HG03025 (cell line): ENCODE data around the gene MAGI1.

Experiments
- ATAC-seq: cut with Tn5 transposase; IDR thresholded peaks from one replicate; pipeline ENCODE4 v1.9.1; 2021; ENCODE audit warnings: mild to moderate bottlenecking, moderate library complexity; ENCODE audit not compliant: unreplicated experiment, low FRiP score

Gene MAGI1

DNA sequence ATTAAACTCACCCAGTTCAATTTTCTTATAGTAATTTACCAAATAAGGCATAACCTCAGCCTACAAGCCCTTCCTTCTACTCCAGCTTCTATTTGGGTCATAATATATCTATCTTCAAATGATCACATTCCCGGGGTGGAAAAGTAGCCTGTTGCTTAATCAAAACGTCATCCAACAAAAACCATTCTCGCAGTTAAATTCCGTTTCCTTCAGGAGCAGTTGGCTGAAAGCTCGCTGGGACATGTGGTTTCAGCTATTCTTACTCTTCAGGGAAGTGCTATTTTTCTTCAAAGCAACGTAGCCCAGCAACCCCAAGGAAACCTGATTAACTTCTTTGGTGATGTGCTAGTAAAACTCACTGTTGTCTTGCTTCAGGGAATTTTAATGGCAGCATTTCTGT is 59.6 kb downstream of the MAGI1 start:
- no peak for ATAC-seq

DNA sequence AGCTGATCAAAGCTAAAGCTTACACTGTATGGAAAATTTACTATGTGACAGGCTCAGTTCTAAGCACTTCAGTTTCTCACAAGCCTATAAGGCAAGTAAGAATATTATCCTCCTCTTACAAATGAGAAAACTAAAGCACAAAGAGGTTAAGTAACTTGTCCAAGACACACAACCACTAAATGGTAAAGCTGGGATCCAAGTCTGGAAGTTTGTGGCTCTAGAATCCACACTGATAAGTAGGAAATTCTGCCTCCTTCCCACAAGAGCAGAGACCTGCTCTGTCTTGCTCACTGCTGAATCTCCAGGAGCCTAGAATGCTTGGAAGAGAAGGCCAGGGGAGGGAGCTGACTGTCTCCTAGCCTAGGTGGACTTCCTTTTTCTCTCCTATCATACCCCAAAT is 60.6 kb downstream of the MAGI1 start:
- no peak for ATAC-seq

DNA sequence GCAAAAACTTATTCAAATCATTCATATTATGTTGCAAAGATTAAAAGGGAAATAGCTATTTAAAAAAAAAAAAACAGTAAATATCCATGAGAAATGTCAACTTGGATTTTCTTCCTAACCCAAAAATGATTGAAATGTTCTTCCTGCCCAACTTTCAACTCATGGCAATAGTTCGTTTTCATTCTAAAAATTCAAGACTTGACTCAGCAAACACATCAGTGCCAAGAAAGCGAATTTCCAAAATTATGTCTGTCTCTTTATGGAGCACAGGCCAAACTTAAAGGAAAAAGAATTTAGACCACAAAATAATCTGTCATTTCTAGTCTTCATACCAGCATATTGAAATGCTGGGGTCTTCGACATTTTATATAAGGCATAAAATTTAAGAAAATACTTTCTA is 63.7 kb downstream of the MAGI1 start:
- no peak for ATAC-seq

DNA sequence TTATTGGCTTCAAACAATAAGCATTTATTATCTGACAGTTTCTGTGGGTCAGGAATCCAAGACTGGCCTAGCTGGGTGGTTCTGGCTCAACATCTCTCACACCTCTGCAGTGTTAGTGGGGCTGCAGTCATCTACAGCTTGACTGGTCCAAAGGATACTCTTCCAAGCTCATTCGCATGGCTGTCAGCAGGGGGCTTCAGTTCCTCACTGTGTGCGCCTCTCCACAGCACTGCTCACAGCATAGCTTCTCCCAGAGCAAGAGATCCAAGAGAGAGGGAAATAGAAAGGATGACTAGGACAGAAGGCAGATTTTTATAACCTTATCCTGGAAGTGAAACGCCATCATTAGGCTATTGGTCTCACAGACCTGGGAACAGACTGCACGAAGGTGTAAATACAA is 64.2 kb downstream of the MAGI1 start:
- ATAC-seq, result no peak

DNA sequence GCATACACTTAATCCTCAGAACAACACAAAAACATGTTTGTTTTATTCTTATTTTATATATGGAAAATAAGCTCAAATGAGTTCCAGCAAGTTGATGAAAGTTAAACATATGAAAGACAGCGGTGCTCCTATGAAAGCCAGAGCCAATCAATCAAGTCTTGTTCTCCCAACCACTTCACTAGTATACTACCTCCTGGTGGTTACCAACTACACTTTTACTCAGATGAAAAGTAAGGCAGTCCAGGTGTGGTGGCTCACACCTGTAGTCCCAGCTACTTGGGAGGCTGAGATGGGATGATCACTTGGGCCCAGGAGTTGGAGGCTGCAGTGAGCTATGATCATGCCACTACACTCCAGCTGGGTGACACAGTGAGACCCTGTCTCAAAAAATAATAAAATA is 66.0 kb downstream of the MAGI1 start:
- no peak for ATAC-seq

DNA sequence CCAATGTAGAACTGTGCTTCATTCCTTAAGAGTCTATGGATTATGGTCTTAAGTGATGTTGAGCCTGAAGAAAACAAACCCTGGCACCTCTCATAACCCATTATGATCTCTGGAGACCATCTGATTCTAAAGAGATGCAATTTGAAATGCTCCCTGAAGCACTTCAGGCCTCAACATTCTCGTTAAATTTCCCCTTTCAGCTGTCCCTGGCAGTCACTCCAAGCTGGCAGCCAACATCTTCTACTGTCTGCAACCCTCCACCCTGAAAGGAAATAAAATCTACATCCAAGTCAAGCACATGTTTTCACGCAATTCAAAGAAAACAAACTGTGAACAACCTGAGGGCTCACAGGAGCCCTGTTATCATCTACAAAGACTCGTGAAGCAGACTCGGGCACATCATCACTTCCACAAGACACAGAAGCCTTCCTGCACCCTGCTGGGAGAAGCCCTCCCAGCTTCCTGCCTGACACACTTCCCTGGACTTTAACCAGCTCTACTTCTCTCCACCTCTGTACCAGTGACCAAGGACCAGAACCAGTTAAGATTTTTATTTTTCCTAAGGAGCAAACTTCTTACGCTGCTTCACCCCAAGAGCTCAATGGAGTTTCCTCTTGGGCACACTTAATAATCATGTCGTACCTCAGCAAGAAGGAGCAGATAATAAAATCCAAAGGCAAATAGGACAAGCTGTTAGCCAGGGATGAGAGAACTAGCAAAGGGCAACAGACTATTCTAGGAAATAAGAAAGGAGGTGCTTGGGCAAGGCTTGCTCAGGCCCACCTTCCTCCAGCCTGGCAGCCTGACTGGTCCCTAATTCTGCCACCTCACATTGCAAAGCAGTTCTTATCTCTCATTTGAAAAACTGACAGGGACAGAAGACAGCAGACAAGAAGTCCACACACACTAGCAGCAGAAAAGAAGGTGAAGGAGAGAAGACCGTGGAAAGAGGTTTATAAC is 67.1 kb downstream of the MAGI1 start:
- no peak for ATAC-seq

DNA sequence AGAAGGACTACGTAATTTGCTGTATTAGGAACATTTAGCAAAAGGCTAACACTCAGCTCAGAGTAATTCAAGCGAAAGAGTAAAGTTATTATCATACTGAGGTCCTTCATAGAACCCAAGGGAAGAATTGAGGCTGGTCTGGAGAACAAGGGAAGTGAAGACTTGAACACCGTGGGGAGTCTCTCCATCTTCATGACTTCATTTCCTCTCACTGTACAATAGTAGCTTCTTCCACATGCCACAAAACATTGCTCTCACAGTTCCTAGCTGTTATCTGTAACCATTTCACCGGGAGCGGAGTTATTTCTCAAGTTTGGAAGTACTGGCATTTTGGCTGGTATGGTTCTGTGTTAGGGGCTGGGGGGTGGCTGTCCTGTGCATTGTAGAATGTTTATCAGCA is 69.7 kb downstream of the MAGI1 start:
- ATAC-seq, result no peak

DNA sequence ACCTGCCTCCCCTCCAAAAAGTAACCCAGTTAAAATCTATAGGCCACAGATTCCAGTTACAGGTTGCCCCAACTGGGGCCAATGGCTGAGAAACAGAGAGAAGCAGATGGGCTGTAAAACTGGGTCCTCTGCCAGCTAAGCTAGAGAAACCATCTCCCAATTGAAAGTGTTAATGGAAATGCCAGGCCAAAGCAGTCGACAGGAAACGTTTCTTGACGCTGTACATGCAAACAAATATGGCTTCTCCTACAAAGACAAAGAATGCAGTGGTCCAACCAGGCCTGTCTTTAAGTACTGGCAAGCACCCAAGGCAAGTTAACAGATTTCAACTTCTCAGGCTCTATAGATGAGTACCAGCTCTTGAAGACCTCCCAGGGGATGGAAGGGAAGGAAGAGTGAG is 71.3 kb downstream of the MAGI1 start:
- no peak for ATAC-seq

DNA sequence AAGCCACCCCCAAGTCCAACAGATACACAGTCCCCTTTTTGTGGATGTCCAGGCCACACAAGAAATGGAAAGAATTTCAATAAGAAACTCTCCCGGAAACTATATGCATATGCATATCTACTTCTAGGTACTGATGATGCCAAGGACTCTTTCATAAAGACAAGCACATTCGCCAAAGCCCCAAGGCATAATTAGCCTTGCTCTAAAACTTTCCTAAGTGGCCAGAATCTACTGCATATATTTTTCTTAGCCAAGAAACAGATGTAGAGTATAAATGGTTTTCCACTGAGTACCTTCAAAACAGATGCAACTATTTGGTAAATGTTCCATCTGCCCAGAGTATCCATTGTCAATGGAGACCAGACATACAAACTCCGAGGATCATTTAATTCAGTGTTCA is 73.9 kb downstream of the MAGI1 start:
- no peak for ATAC-seq

DNA sequence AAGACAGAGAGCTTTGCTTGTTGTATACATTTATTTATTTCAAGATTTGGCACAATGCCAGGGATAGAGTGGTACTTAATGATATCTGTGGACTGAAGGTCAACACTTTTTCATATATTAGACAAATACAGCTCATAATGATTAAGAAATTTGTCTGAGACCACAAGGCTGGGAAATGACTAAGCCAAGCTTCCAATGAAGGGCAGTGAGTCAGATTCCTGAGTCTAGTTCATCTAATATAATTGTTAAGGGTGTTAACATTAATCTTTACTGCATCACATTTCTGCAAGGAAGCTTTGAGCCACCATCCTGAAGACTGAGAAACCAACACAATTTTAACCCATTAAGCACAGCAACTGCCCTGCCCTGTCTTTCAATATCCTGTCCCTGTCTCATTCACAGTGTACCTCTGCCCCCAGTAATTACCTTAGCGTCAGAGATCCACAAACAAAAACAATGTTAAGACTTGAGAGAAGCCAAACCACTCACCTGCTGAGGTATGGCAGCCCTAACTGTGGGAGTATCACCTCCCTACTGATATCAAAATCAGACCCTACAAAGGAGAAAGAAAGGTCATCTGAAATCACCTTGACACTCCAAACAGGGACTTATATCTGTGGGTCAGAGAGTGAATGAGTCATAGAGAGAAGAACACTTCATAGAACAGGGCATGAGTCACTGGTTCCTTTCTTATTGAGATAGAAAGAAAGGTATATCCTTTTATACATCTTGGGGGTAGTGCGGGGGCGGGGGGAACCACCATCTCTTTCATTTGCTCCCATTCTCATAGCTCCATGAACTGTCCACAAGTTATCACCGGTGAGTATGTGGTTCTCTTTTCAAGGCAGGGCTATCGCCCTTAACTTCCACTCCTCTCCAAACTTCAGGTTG is 74.7 kb downstream of the MAGI1 start:
- ATAC-seq, result peak; percentile 97

DNA sequence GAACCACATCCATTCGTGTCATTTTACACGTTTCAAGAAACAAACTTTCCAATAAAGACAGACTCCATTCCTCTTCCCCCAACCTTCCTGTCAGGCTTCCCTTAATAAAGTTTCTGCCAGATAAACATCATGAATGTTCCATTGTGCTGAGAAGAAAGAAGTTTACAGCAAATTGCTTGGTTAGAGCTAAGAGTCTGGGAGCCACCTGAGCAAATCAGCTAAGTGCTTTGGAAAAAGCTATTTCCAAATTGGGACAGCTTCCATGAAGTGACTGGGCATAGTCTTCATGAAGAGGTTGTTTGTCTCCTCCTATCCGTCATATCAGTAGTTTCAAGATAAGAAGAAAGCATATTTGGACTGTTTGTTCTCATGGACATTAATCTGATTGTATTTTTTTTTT is 77.0 kb downstream of the MAGI1 start:
- ATAC-seq, result no peak

DNA sequence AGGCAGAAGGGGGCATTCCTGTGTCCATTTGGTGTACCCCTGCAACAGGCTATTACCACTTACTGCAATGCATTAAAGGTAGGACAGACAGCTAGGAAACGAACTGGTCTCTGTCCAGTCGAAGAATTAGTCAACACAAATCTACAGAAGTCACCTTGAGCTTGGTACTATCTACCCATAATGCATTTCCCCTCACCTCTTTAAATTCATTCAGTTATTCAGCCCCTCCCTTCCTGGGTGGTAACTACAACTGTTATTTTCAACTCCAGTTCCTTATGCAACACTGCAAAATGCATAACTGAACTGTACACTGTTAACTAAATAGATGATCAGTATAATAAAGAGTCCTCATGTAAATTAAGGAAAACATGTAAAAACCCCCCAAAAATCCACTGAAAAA is 77.6 kb downstream of the MAGI1 start:
- no peak for ATAC-seq

DNA sequence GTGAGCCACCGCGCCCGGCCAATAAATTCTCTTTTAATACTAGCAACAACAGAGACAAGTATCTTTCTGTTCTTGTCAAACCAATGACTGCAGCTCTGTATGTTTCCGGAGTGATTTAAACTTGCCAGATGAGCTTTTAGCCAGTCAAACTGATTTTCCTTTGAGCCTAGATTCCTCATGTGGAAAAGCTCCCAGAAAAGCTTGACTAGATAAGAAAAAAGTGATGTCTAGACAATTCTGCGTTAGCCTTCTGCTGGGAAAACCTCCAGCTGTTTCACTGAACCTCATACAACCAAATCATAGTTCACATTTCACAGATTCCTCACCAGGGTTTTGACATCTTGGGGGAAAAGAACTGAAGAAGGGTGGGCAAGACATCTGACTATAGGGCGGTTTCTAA is 78.6 kb downstream of the MAGI1 start:
- no peak for ATAC-seq

DNA sequence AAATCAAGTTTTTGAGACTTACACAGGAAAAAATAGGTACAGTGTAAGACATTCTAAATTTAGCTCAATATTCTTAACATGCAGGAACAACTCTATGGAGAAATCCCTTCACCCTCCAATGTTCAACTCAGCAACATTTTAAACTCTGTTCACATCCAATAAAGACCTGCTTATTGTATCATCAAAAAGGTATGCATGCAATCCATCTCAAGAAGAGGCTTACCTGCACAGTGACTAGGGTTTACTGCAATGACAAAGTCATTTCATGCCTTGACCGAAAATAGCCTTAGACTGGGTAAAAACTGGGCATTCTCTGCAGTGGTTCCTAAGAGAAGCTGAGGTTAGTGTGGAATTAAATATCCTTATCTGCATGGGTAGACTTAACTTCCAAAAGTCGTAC is 80.5 kb downstream of the MAGI1 start:
- no peak for ATAC-seq

DNA sequence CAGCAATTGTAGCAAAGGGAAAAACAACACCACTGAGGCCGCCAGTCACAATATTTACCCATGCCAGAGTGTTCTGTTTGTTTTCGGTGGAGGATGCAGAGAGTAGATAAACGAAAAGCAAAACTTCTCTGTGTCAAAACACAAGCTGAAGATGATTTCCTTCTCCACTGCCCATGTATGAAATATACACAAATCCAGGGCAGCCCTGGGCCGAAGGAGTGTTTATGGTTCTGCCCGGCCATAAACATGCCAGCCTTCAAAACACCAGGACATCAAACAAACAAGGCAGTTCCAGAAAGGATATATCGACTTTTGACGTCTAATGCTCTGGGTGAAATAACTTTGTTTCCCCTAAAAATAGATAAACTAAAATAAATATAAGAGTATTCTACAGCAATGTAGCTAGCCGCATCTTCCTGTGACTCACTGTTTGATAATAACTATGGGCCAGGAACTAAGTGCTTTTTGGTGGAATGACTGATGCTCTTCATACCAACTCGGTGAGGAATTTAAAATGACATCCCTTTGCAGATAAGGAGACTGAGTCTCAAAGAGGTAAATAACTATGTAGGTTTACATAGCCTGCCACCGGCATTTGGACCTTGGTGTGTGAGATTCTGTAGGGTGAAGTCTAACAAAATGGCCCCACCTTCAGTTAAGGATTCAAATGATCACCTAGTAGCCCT is 82.8 kb downstream of the MAGI1 start:
- ATAC-seq, result no peak

DNA sequence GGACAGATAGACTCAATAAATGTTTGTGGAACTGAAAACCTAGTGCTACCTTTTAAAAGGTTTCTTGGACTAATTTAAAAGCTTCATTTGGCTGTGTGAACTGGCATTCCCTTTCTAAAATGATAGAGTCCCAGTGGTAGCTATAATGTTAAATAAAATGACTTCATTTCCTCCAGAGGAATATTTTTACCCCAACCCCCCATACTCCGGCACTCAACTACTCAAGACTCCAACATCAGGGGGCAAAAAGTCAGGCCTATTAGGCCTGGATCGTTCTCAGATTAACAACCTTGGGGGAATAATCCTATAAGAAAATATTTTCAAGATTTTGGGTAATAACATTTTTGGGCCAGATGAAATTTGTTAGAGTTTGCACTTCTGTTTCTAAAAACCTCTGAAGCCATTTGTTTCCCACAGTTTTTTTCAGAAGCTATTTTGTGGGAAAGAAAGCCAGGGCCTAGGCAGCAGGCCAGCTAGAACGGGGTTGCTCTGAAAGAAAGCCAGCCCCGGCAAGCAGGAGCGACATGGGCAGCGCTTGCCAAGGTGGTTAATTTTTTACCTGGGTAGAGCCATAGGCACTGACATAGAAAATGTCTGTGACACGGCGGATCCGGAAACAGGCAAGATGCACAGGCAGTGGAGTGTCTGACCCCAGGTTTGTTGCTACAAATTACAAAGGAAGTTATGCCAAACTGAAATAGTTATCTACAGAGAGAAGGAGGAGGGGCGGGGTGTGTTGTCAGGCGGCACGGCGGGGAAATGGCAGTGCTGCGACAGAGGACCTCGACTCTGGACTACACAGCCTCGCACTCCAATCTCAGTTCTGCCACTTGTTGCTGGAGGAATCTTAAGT is 84.6 kb downstream of the MAGI1 start:
- ATAC-seq, result no peak

DNA sequence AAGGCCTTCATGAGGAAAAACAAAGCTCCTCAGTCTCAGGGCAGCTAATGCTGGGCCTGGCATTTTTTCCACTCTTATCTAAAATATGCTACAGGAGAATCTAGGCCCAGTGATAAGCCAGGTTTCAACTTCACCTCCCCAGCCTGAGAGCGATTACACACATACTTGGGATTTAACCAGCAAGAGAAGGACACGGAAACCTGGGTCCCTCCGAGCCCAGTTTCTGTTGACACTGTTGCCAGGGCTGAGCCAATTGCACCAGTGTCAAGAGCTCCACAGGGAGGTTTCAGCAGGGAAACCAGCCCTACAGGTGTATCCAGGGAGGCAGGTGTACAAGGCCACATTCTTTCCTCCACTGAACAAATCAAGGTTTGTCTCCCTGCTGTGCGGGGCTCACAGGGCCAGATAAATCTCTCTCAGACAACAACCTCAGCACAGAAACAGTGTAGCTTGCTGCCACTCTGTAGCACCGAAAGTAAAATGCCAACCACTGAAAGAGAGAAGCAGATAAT is 85.4 kb downstream of the MAGI1 start:
- ATAC-seq, result no peak

DNA sequence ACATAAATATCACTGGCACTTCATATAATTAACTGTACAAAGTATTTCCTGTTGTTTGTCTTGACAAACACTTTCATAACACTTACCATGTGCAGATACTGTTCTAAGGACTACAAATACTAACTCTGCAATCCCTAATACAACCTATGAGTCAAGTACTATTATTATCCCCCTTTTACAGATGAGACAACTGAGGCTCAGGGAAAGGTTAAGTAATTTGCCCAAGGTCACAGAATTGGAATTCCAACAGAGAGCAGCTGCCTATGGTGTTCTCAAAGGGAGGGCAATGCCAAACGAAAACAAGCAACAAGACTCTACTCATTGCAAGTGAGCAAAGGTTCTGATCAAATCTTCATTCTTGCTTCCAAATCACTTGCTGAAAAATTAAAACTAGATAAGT is 85.9 kb downstream of the MAGI1 start:
- no peak for ATAC-seq

DNA sequence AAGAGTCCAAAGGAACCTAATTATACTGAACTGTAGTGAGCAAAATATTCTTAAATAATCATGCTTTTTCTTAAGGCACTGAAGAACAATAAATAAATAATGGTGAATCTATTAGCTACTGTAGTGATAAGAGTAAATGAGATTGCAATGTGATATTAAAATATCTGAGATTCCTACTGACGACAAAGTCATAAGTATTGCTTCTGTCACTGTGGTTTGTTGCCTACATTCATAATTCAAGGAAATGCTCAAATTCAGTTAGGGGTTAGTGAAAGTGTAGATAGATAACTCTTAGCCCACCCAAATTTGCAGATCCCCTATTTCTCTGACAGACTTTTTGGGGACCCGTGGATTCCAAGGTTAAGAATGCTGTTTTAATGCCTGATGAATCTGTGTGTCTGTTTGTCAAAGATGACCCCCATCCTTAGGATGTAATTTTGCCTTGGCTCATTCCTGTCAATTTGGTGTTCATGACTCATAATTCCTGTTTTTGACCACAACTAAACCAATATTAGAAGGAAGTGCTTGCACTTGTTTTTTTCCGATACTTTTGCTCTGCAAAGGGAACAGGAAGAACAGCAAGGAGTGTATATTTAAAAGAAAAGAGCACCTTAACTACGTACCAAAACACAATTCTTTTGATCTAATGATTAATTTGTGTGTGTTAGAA is 86.7 kb downstream of the MAGI1 start:
- ATAC-seq, result no peak
